Keratinocyte (primary cell): ENCODE results near the gene TIA1. TPM values are rescaled to one million over a fixed set of nuclear protein-coding genes. Genes with fewer than 3 reads are reported as not detected.

ENCODE experiments used
- DNase-seq: peaks from one replicate; pipeline ENCODE4 v3.0.0-alpha.2; 2011; ENCODE audit warnings: low read depth, missing footprints, low spot score
- FAIRE-seq: peaks from 2 replicates; lab custom pipeline; 2011; peaks lifted over from hg19 to GRCh38; lab: Jason Lieb, UNC
- H2AFZ ChIP-seq: 2 replicates; pipeline ENCODE4 v1.6.0; 2012; ENCODE audit warnings: low read length, control low read depth, inconsistent platforms; ENCODE audit not compliant: control insufficient read depth
- H3K27ac ChIP-seq: 2 replicates; pipeline ENCODE4 v1.5.1; 2011; ENCODE audit warnings: low read length; ENCODE audit not compliant: control insufficient read depth, insufficient read depth
- H3K27me3 ChIP-seq: 3 replicates; pipeline ENCODE4 v1.6.0; 2011; ENCODE audit warnings: low read length; ENCODE audit not compliant: control insufficient read depth, insufficient read depth; ENCODE audit errors: extremely low read depth
- H3K36me3 ChIP-seq, 2 experiments: 2 replicates in 1 of 2; 3 replicates in 1 of 2; pipeline ENCODE4 v1.5.1; 2011; ENCODE audit warnings: low read length in 2 of 2, mild to moderate bottlenecking in 1 of 2; ENCODE audit not compliant: control insufficient read depth in 2 of 2, insufficient read depth in 2 of 2; ENCODE audit errors: extremely low read depth in 1 of 2
- H3K4me1 ChIP-seq: 3 replicates; pipeline ENCODE4 v1.5.1; 2011; ENCODE audit warnings: low read length; ENCODE audit not compliant: control insufficient read depth, insufficient read depth; ENCODE audit errors: extremely low read depth
- H3K4me2 ChIP-seq: 3 replicates; pipeline ENCODE4 v1.6.0; 2011; ENCODE audit warnings: low read depth, low read length; ENCODE audit not compliant: control insufficient read depth, insufficient read depth; ENCODE audit errors: extremely low read depth
- H3K4me3 ChIP-seq, 3 experiments: fragments of 200-600 bp in 1 of 3; sonication (generic) in 1 of 3; 2 replicates in 2 of 3; 3 replicates in 1 of 3; pipeline ENCODE4 v1.5.1; 2011 to 2016; ENCODE audit warnings: low read length in 3 of 3, mild to moderate bottlenecking in 3 of 3, control low read depth in 2 of 3, inconsistent platforms in 1 of 3, low read depth in 1 of 3, mixed read lengths in 1 of 3, mixed run types in 1 of 3, moderate library complexity in 1 of 3; ENCODE audit not compliant: control insufficient read depth in 2 of 3, insufficient read depth in 2 of 3; ENCODE audit errors: extremely low read depth in 1 of 3
- H3K79me2 ChIP-seq: 2 replicates; pipeline ENCODE4 v1.6.0; 2012; ENCODE audit warnings: low read length; ENCODE audit not compliant: control insufficient read depth, insufficient read depth
- H3K9ac ChIP-seq: 3 replicates; pipeline ENCODE4 v1.6.0; 2011; ENCODE audit warnings: low read length; ENCODE audit not compliant: control insufficient read depth, insufficient read depth; ENCODE audit errors: extremely low read depth
- H3K9me1 ChIP-seq: 3 replicates; pipeline ENCODE4 v1.6.0; 2011; ENCODE audit warnings: low read length; ENCODE audit not compliant: control insufficient read depth, insufficient read depth; ENCODE audit errors: extremely low read depth
- H3K9me3 ChIP-seq: 2 replicates; pipeline ENCODE4 v1.5.1; 2012; ENCODE audit warnings: low read depth, low read length; ENCODE audit not compliant: control insufficient read depth
- H4K20me1 ChIP-seq: 3 replicates; pipeline ENCODE4 v1.6.0; 2011; ENCODE audit warnings: low read length; ENCODE audit not compliant: control insufficient read depth, insufficient read depth; ENCODE audit errors: extremely low read depth
- CTCF ChIP-seq, 3 experiments: IDR thresholded peaks in 1 of 3; conservative IDR thresholded peaks in 1 of 3; optimal IDR thresholded peaks in 1 of 3; 2 replicates in 2 of 3; 3 replicates in 1 of 3; pipeline versions ENCODE3 to v1.5.1; 2011; ENCODE audit warnings: low read length in 3 of 3, mild to moderate bottlenecking in 3 of 3, moderate library complexity in 2 of 3, control low read depth in 1 of 3, inconsistent platforms in 1 of 3; ENCODE audit not compliant: insufficient read depth in 2 of 3; ENCODE audit errors: extremely low read depth in 1 of 3
- EZH2 ChIP-seq: IDR thresholded peaks from one replicate; pipeline ENCODE4 v1.6.1; 2012; ENCODE audit warnings: inconsistent platforms, mild to moderate bottlenecking, low read length, moderate library complexity
- dilution Hi-C: fragments of 300-500 bp; cut with MboI; formaldehyde crosslinking; loops from one replicate; pipeline ENCODE4 v1.7.0; 2020; ENCODE audit warnings: low sequenced_read_pairs; ENCODE audit not compliant: extremely low pct_ligation_motif_present
- polyA plus RNA-seq, 5 experiments: library from polyadenylated mRNA; depleted of rRNA in 3 of 5; stranded (reverse) in 3 of 5; stranded (forward) in 1 of 5; unstranded in 1 of 5; fragments of >200 nt; gene quantifications; 1 replicate in 1 of 5; 2 replicates in 3 of 5; 3 replicates in 1 of 5; pipeline versions ENCODE4 v1.2.1 to v1.2.3, GENCODE V29; 2011 to 2012; ENCODE audit warnings: missing spikeins in 2 of 5, low read depth in 1 of 5, low replicate concordance in 1 of 5

Gene TIA1
- polyA plus RNA-seq, 1 donor (not counting 4 experiments of a cell fraction or from before 2014, with no cell fraction given): 76.3 TPM

GRCh38 chr2:70211595-70211994 lies 36.8 kb downstream of the TIA1 start:
- dilution Hi-C loops: no loop called here
- Histone ChIP-seq H3K4me1 (no peaks in the 10 kb centered on the region), H3K4me2 (no peak overlapping the region), H3K9me3 (no peaks in the 10 kb centered on the region), H3K9ac (no peak overlapping the region), H2AFZ (no peak overlapping the region), H3K4me3 (no peak overlapping the region), H3K27ac (no peak overlapping the region), H3K36me3 (peaks cover 3 to 7% of the 10 kb centered on the region in 2 experiments), H3K79me2 (no peaks in the 10 kb centered on the region), H3K27me3 (no peaks in the 10 kb centered on the region), H4K20me1 (no peaks in the 10 kb centered on the region), H3K9me1 (no peaks in the 10 kb centered on the region)
- no peak for DNase-seq
- FAIRE-seq: no peak
- no peak for TF ChIP-seq CTCF (optimal IDR thresholded peaks at IDR 0.05 in 1 of 3, IDR thresholded peaks at IDR 0.05 in 1 of 3, conservative IDR thresholded peaks at IDR 0.05 in 1 of 3; ENCODE audit: extremely low read depth in 1 of 3, insufficient read depth in 2 of 3, low read length in 3 of 3)
- no peak for TF ChIP-seq EZH2

- dilution Hi-C loops: no loop called here
These were observed 44.0 kb downstream of the TIA1 start for GRCh38 chr2:70204452-70204851.

More at GRCh38 chr2:70204452-70204851, 44.0 kb downstream of the TIA1 start:
- FAIRE-seq (no peak), DNase-seq (no peak)
- peaks cover 9% of the 10 kb centered on the region for H3K4me1 ChIP-seq
- no peaks in the 10 kb centered on the region for H3K9me1 ChIP-seq
- no peaks in the 10 kb centered on the region for H3K27me3 ChIP-seq
- TF ChIP-seq CTCF (optimal IDR thresholded peaks at IDR 0.05 in 1 of 3, IDR thresholded peaks at IDR 0.05 in 1 of 3, conservative IDR thresholded peaks at IDR 0.05 in 1 of 3; ENCODE audit: extremely low read depth in 1 of 3, insufficient read depth in 2 of 3, low read length in 3 of 3): no peak
- TF ChIP-seq EZH2: no peak
- no peak overlapping the region for H3K27ac ChIP-seq
- H4K20me1 ChIP-seq: no peaks in the 10 kb centered on the region
- H3K4me2 ChIP-seq: no peak overlapping the region
- H3K9ac ChIP-seq: no peak overlapping the region
- no peak overlapping the region for H3K4me3 ChIP-seq
- H3K36me3 ChIP-seq: peaks cover 2 to 3% of the 10 kb centered on the region in 2 experiments
- no peaks in the 10 kb centered on the region for H3K79me2 ChIP-seq
- H2AFZ ChIP-seq: no peak overlapping the region
- no peaks in the 10 kb centered on the region for H3K9me3 ChIP-seq
